ENCODE data around the gene PDE4D.

The PDE4D gene

DNA sequence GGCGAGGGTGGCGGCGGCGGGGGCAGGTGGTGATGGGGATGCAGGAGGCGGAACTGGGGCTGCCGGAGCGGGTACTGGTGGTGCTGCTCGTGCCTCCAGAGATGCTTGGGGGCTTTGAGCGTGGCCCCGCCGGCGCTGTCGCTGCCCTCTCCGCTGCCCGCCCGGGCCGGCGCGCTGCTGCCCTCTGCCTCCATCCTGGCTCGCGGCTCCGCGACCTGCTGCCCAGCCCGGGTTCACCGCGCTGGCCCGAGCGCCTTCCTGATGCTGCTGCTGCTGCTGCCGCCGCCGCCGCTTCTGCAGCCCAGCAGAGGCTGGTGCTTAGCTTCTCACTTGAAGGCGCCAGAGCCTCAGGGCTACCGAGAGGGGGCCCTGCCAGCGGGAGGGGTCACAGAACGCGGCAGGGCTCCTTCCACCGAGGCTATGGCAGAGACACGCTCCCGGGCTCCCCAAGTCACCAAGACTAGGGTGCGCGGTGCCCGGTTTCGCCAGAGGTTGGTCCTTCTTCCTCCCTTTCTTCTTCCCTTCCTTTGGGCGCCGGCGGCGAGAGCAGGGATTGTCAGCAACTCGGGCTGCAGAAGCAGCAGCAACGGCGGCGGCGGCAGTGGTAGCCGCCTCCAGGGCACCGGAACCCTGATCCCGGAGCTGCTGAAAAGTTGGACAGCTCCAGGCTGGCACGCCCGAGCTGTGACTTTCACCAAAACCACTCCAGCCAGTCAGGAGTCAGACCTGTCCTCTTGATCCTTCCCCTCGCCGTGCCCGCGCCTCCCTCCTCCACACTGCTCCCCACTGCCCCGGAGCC, at the start of gene PDE4D:
Gene PDE4D (minus strand): TSS at position 298 of the 799 bp plus-strand sequence.
- no peak for DNase-seq (ENCODE audit: low read depth)

DNA sequence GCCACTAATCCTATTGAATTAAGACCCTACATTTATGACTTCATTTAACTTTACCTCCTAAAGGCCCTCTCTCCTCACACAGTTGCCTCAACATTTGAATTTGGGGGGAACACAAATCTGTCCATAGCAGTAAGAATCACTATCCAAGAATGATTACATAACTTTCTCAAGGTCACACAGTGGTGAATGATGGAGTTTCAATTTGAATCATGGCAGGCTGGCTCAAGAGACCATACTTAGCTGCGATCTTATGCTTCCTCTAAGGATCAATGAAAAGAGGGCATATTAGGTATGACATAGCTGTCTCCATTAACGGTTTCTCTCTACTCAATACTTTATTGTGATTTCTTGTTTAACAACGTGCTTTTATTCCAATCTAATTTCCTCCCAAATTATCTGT, 44.1 kb upstream of the PDE4D start:
- DNase-seq (ENCODE audit: low read depth) = no peak

DNA sequence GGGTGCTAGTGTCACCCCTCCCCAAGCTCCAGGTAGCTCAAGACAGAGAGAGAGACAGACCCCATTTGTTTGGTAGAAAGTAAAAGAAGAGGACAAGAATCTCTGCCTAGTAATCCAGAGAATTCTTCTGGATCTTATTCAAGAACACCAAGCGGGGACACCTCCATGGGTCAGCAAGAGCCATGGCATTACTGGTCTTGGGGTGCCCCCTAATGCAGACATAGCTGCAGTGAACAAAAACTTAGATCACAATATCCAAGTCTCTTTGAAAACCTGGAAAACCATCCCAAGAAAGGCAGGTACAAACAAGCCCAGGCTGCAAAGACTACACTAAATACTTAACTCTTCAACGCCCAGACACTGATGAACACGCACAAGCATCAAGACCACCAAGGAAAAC, 29.9 kb upstream of the PDE4D start:
- no peak for DNase-seq (ENCODE audit: low read depth)

DNA sequence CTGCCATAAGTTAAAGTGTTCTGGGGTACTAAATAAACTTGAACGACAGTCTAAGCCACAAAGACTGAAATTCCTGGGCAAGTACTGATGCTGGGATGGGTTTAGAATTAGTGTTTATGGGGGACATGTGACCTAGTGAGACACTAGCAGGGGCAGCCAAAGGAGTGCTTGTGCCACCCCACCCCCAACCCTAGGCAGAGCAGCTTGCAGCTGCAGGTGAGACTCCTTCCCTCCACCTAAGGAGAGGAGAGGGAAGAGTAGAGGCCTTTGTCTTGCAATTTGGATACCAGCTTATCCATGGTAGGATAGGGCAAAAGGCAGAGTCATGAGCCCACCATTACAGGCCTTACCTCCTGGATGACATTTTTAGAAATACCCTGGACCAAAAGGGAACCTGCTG, 28.7 kb upstream of the PDE4D start:
- DNase-seq (ENCODE audit: low read depth) = no peak

DNA sequence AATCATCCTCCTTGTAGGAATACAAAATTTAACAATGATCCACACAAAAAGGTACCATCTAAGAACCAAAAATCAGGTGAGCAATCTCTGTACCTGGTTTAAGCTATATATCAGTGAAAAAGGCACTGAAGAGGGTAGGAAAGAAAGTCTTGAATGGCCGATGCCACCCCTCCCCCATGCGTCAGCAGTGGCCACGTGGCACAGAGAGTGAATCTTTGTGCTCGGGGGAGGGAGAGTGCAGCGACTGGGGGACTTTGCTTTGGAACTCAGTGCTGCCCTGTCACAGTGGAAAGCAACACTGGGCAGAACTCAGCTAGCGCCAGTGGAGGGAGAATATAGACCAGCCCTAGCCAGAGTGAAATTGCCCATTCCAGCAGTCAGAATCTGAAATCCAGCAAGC, 28.3 kb upstream of the PDE4D start:
- no peak for DNase-seq (ENCODE audit: low read depth)

DNA sequence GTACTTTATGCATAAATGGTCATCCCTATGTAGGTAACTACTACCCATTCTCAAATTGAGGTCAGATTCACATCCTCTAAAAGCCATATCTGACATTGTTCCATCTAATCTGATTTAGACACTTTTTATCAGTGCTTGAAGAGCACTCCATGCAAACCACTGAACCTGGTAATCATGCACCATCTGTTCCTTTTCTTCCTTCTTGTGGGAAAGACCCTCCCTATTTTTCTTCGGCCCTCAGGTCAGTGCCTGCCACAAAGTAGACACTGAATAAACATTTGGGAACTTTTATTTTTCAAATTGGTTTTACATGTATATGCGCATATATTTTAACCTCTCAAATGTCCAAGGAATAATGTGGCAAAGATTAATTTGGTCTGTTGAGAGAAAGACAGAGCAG, 26.0 kb upstream of the PDE4D start:
- no peak for DNase-seq (ENCODE audit: low read depth)

DNA sequence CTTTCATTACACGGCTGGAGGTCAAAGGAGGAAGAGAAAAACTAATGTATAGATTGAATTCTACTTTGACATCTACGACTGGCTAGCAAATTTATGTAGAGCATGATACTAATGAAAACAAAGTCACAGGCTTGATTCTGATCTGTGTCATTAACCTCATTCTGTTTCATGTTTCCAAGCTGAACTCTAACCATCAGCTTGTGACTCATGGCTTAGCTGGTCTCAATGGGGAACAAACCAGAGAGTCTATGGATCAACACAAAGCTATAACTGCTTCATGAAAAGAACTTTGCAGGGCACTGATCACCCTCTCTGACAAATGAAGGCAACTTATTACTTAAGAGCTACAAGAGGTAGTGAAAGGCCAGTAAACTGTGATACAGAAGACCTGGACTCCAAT, 23.6 kb upstream of the PDE4D start:
- no peak for DNase-seq (ENCODE audit: low read depth)

DNA sequence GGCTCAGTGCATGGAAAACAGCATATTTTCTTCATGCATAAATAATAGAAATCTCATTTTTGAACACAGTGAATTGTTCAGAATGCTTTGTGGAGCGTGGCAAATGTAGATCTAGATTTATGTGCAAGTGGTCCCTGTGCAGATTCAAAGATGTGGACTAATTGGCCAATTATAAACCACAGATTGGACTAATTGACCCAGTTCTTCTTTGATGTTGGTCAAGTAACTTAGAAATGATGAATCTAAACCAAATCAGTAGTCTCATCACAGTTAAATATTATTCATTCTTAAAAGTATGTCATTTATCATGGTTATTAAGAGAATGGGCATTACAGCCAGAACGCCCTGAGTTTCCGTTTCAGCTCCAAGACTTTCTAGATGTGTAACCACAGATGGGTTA, 11.7 kb upstream of the PDE4D start:
- DNase-seq (ENCODE audit: low read depth) = no peak

DNA sequence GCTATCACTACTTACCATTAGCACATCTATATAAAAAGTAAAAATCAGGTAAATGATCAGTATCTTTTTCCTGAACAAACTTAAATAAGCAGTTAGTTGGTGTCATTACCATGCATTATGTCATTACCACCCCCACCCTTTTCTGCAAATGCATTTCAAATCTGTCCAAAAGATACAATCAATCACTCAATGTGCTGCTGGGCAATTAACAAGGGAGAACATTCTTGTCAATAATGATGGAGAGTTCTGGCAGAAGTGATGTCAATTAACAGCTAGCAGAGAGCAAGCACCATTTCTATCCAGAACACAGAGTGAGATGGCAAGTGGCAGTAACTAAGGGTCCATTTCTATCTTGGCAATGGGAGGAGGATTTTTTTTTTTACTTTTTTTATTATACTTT, 3.5 kb upstream of the PDE4D start:
- DNase-seq (ENCODE audit: low read depth) = no peak

DNA sequence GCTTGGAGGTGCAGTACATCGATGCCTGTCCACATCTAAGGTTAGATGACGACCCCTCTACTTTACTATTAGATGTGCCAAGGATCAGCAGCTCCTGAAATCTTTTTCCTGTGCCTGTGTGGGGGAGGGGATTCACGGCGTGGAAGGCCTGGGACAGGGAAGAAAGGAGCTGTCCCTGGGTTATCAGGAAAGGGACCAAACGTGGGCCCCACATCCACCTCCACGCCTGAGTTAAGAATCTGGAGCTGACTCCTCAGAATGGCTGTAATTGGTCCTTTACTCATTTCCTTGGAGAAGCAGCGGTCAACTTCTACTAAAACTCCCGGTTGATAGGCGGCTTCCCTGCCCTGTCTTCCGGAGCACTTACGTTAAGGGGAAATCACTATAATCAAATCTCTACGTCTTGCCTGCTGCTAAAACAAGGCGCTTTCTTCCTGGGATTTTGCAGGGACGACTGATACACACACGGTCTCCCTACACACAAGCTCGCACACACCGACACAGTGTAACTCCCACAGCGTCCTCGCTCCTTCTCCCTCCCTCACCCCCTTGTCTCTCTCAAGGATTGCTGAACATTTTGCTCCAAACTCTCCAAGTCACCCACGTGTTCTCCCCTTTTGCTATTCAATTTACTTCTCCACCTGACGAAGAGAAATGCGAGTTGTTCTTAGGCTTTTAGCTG, 1.4 kb downstream of the PDE4D start:
- DNase-seq (ENCODE audit: low read depth) = no peak

DNA sequence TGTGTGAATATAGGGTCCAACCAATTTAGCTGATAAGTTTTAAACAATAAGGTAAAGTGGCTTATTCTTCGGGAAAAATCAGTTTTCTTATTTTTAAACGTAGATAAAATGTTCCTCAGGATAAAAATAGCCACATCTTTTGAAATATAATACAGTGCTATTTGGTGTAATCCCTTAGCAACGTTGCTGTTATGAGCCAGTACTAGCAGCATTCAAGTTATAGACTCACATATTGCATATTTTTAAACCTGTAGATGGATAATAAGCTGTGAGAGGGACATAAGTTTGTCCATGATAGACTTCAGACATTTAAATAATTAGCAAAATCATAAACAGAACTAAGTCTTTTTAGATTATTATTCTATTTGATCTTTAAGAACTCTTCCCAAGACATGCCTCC, 6.3 kb downstream of the PDE4D start:
- no peak for DNase-seq (ENCODE audit: low read depth)

DNA sequence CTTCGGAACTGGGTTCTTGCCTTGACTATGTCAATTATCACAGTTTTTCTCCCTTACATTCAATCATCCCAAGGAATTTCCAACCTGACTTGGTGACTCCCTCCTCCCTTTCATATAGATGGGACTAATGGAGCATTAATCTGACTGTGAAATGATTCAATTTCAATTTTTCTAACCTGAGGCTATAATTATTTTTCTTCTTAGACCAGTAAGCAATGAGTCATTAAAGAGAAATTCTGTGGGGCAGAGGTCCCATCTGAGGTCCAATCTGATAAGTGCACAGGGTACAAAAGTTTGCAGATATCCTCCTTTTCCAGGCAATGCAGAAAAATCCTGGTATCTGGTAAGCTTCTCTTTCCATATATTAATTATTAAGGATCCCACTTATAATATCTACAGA, 18.9 kb downstream of the PDE4D start:
- DNase-seq (ENCODE audit: low read depth) = no peak

DNA sequence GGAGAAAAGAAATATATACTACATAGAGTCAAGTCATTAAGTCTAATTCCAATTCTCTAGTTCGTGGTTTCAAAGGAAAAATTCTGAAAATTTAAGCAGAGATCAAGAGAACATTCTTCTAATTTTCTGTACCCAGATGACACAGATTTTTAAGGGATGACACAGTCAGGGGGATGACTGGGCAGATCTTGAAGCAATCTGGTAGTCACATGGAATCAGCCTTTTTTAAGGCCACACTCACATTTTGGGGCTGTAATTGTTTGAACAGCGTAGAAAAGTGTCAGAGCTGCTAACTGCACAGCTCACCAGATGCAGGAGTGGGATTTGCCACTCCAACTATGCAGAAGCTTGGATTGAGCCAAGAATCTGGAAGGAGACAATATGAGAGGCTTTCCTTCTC, 20.4 kb downstream of the PDE4D start:
- no peak for DNase-seq (ENCODE audit: low read depth)

DNA sequence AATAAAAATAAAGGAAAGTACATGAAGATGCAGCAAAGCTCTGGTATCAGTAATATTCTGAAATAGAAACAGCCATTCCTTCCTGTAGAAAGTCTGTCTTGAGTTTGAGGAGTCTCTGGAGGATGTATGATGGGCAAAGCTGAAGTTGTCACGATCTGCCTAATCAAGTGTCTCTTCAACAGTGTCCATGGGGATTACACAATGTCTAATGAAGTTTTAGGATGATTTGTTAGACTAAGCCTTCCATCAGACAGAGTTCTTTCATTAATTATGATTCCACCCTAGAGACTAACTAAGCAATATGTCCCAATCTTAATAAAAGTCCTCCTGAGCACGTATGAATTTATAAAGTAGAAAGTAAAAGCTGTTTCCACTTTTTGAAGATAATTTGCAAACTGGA, 26.9 kb downstream of the PDE4D start:
- DNase-seq (ENCODE audit: low read depth) = no peak

DNA sequence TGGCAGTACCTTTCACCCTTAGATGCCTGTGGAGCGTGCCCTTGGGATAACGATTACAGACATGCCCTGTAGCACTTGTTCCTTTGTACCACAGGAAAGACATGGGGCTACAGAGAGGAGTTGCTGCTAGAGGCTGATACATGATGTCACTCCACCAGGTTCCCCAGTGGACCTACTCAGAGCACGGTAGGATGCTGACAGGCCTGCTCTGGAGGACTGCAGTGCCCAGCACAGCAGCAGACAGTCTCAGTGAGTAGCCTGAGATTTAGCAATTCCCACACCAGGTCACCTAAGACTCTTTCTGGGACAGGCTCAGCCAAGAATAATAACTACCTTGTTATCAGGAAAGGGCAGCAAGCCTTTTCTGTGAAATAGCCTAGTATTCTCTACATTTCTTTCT, 28.8 kb downstream of the PDE4D start:
- no peak for DNase-seq (ENCODE audit: low read depth)

DNA sequence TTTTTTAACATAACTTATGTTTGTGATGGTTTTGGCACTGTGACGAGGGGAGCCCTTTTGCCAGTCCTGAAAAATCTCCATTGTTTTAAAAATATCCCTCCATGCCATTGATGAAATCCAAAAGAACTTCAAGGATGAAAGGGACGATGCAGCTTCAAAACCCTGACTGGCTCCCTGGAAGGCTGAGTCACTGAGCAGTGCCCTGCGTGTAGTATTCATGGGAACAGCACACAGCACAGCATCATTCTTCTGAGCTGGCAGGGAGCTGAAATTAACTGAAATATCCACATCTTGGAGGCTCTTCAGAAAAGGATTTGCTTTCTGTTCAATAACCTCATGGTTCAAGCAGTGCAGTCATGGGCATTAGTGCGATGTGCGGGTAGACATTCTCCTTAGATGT, 29.7 kb downstream of the PDE4D start:
- no peak for DNase-seq (ENCODE audit: low read depth)

DNA sequence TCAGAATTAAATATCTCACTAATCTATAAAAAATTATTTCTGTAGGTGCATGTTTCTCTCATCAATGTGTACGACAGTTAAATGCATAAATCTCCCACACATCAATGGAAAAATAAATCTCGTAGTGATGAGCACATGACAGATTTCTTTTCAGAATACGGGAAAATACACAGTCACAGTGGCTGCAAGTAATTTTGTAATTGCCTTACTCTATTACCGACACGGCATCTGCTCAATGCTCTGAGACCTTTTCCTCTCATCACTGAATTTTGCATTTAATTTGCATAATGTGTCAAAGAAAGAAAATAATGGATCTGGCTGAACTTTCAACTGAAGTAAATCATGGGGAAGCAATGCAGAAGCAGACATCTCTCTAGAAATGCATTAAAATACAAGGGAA, 37.2 kb downstream of the PDE4D start:
- no peak for DNase-seq (ENCODE audit: low read depth)

DNA sequence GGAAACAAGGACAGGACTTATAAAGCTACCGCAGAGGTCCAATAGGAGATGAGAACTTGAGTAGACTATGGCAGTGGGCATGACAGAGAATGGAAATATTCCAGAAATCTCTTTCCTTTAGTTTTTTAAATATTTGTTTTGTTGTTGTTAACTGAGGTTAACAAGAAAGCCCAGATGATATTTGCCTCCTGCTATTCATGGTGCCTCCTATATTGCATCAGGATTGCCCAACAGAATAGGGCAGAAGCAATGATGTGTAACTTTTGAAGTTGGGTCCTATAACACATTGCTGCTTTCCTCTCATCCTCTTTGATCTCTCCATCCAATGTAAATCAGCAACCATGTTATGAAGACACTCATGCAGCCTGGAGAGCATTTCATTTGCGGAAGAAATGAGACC, 42.8 kb downstream of the PDE4D start:
- DNase-seq (ENCODE audit: low read depth) = no peak

DNA sequence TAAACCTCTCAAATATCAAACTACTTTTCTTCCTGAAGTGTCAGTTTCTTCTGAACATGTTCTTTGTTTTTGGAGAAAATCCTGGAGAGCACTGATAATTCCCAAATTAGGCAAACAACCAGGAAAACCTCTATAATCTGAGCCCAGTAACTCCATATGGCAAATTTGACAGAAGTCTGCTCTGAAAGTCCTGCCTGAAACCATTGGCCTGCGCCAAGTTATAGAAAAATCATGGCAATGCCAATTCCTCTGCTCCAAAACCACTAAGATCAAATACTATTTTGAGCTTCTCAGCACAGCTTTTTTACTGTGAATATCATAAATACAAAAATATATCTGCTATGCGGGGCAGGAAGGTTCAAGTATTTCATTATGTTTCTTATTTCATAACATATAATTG, 45.9 kb downstream of the PDE4D start:
- no peak for DNase-seq (ENCODE audit: low read depth)

DNA sequence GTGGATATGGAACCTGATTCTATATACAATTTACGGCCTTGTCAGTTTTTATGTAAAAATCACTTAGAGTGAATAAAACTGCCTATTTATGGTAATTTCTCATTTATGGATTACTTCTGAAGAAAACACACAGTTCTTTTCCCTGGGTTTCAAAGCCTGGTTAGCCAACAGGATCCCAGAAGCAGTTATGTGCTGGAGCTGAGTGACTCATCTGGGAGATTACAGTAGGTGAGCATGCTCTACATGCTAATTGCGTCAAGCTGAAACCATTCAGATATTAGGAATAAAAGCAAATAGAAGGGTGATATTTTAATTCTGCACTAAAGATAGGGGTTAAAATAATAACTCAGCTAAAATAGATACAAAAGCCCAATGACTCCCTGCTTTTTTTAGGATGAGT, 47.8 kb downstream of the PDE4D start:
- DNase-seq (ENCODE audit: low read depth) = no peak

DNA sequence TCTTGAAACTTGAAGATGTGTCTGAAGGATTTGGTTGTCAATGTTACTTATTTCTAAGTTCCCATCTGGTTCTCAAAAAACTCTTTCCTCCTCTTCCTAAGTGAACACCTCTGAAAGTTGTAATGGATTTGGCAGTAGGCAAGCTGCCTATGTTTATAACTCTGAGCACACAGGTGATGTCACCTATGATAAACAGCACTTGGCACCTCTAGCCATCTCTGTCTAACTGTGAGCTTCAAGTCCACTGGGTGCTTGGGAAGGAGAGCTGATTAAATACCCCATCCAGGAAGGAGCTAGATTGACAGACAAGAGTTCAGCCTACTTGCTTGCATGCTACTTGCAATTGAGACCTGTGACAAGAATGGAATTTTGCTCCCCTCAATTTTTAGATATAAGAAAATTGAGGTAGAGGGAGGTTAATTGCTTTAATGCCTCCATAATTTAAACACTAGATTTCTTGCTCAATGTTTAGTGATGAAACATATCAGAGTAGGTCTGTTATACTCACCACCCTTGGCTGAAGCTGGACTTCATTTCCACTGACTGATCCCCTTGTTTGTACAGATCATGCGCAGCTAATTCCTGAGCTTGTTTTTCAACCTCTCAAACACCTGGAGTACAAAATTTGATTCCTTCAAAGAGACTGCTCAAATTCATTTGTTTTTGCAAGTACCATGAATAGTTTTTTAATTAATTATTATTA, 49.9 kb downstream of the PDE4D start:
- no peak for DNase-seq (ENCODE audit: low read depth)

DNA sequence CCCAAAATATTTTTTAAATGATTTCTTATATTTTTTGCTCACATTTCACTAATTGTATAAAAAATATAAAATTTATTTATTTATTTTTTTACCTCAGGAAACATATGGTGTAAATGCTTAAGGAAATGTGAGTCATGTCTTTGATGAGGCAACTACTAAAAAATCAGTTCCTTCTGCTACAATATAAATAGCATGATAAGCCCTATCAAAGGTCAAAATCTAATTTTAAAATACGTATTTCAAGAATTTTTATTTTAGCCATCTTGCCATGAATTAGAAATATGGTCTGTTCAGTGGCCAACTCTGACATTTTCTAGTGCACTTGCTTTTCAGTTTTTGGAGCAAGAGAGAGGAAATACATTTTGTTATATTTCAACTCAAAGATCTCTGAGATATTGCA, 50.5 kb downstream of the PDE4D start:
- DNase-seq (ENCODE audit: low read depth) = no peak

DNA sequence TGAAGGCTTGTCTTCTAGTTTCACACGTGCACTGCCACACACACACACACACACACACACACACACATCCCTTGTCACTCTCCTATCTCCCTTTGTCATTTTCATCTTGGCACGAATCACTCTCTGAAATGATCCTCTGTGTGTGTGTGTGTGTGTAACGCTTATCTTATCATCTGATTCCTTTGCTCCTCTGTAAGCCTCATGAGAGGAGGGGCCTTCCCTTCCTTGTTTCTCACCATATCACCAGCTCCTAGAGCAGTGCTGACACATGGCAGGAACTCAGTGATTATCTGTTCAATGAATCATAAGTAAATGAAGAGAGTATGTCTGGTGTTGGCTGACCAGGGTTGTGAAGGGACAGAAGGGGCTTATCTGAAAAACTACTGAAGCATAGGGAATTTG, 53.3 kb downstream of the PDE4D start:
- DNase-seq (ENCODE audit: low read depth) = no peak
